ENCODE data around the gene HARBI1. TPM values are rescaled to one million over a fixed set of nuclear protein-coding genes. Genes with fewer than 3 reads are reported as not detected.

The HARBI1 gene
- total RNA-seq, 1 donor from 2014 or later, result 8.0 TPM

GRCh38 chr11:46564459-46564858, 52.6 kb downstream of the HARBI1 start:
- Mint-ChIP-seq H3K4me1 (peaks cover 3% of the 10 kb centered on the region), H3K27ac (ENCODE audit: unreplicated experiment) (no peak overlapping the region), H3K27me3 (ENCODE audit: low read depth) (no peaks in the 10 kb centered on the region), H3K4me3 (no peak overlapping the region), H3K9me3 (no peaks in the 10 kb centered on the region), H3K36me3 (ENCODE audit: low read depth) (no peaks in the 10 kb centered on the region)
- TF ChIP-seq CTCF (conservative IDR thresholded peaks at IDR 0.05), result no peak
- no peak for DNase-seq (ENCODE audit: low read depth, low spot score)

DNA sequence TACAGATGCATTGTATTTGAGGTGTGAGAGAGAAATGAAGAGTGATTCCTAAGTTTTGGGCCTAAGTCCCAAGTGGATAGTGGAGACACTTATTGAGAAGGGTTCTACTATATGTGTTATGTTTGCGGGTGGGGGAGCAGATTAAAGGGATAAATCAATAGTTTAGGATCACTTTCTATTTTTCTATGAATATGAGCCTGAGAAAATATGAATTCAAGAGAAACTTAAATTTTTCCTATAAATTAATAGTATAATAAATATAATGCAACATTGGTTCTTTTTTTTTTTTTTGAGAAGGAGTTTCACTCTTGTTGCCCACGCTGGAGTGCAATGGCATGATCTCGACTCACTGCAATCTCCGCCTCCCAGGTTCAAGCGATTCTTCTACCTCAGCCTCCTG, 54.5 kb downstream of the HARBI1 start:
- Mint-ChIP-seq H3K27me3 (ENCODE audit: low read depth) (no peaks in the 10 kb centered on the region), H3K9me3 (no peaks in the 10 kb centered on the region), H3K27ac (ENCODE audit: unreplicated experiment) (no peak overlapping the region), H3K4me1 (peaks cover 3% of the 10 kb centered on the region), H3K4me3 (no peak overlapping the region), H3K36me3 (ENCODE audit: low read depth) (no peaks in the 10 kb centered on the region)
- no peak for TF ChIP-seq CTCF (conservative IDR thresholded peaks at IDR 0.05)
- no peak for DNase-seq (ENCODE audit: low read depth, low spot score)

- H3K36me3 Mint-ChIP-seq (ENCODE audit: low read depth), result no peaks in the 10 kb centered on the region
- no peak overlapping the region for H3K27ac Mint-ChIP-seq (ENCODE audit: unreplicated experiment)
- H3K9me3 Mint-ChIP-seq, result no peaks in the 10 kb centered on the region
- no peak overlapping the region for H3K4me3 Mint-ChIP-seq
- H3K4me1 Mint-ChIP-seq, result peaks cover 3% of the 10 kb centered on the region
- no peak for TF ChIP-seq CTCF (conservative IDR thresholded peaks at IDR 0.05)
- no peaks in the 10 kb centered on the region for H3K27me3 Mint-ChIP-seq (ENCODE audit: low read depth)
- no peak for DNase-seq (ENCODE audit: low read depth, low spot score)
Measured at GRCh38 chr11:46560300-46560991, 56.6 kb downstream of the HARBI1 start.

DNA sequence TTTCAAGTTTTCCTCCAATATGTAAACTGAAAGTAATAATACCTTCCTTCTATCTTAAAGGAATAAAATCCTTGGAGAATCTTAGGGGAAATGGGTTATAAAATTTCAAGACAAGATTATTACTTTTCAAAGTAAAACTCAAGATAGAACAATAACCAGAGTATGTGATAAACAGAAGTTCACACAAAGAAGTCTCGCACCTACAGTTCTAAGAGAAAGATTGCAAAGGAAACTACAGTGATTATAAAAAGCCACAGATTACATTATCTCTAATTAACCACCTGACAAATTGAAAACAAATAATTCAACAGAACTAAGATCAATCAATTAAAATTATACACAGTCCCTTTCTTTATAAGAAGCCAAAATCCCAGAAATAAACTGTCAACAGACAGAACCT, 57.2 kb downstream of the HARBI1 start:
- TF ChIP-seq CTCF (conservative IDR thresholded peaks at IDR 0.05), result no peak
- Mint-ChIP-seq H3K27ac (ENCODE audit: unreplicated experiment) (no peak overlapping the region), H3K4me1 (peaks cover 5% of the 10 kb centered on the region), H3K9me3 (no peaks in the 10 kb centered on the region), H3K36me3 (ENCODE audit: low read depth) (no peaks in the 10 kb centered on the region), H3K27me3 (ENCODE audit: low read depth) (no peaks in the 10 kb centered on the region), H3K4me3 (no peak overlapping the region)
- no peak for DNase-seq (ENCODE audit: low read depth, low spot score)

- Mint-ChIP-seq H3K27me3 (ENCODE audit: low read depth) (no peaks in the 10 kb centered on the region), H3K4me1 (peaks cover 14% of the 10 kb centered on the region), H3K27ac (ENCODE audit: unreplicated experiment) (no peak overlapping the region), H3K9me3 (no peaks in the 10 kb centered on the region), H3K4me3 (no peak overlapping the region), H3K36me3 (ENCODE audit: low read depth) (no peaks in the 10 kb centered on the region)
- no peak for DNase-seq (ENCODE audit: low read depth, low spot score)
- TF ChIP-seq CTCF (conservative IDR thresholded peaks at IDR 0.05), result no peak
Measured at GRCh38 chr11:46557684-46558151, 59.3 kb downstream of the HARBI1 start.

Data from neural crest cell (in vitro differentiated cells).